ENCODE measurements around the gene EFHC1. TPM values are rescaled to one million over a fixed set of nuclear protein-coding genes. Genes with fewer than 3 reads are reported as not detected.

The EFHC1 gene
- 10 to 100 TPM; 26.2 to 55.8 (median 36.7) TPM for total RNA-seq

GRCh38 chr6:52419809-52420667 is at the start of gene EFHC1:
Gene EFHC1 (plus strand): TSS chr6:52420342. CDS start chr6:52420411, 69 bp downstream.
- peak within 1 kb of the TSS; percentile 91 to 92 for H3K27ac ChIP-seq
- H3K4me1 ChIP-seq = no peaks in the 10 kb centered on the region
- intact Hi-C loops (cut with DNase I; ENCODE audit: low total_unique reads) = loop anchor here (5.0 to 10.0 kb wide), 2 partner anchors 85 to 177 kb away; no protein-coding TSS in a partner anchor
- H3K9me3 ChIP-seq = no peaks in the 10 kb centered on the region
- peak within 1 kb of the TSS; percentile 66 to 77 (median 76) for H3K4me3 ChIP-seq
- H3K36me3 ChIP-seq = no peaks in the 10 kb centered on the region
- TF ChIP-seq CTCF (IDR thresholded peaks at IDR 0.05) = no peak
- TF ChIP-seq POLR2A (IDR thresholded peaks at IDR 0.05) = peak; percentile 69
- peak; percentile 72 to 86 (median 78) for TF ChIP-seq POLR2AphosphoS5 (IDR thresholded peaks at IDR 0.05)
- H3K27me3 ChIP-seq = no peaks in the 10 kb centered on the region
- peak; percentile 98 for DNase-seq (ENCODE audit: low spot score in 2 of 2)

DNA sequence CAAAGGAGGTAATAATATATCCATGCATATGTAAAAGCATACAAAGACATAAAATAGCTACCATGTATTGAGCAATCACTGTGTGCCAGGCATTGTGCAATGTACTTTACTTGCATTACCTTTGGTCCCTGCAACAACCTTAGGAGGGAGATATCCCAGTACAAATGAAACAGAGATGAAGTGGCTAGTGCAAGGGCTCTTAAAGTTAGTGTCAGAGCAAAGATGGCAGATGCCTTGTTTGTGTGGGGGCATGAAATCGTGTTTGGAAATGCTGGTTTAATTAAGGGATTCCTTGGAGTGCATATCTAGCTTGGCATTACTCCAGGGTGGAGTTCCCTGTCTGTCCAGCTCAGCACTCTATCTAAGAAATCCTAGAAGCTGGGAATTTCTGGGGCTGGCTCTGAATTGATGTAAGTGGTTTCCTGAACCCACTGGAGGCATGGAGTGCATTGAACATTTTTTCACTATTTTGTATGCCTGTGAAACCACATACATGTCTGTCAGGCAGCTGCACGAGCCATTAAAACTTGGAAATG is 48.4 kb upstream of the EFHC1 start:
- intact Hi-C loops (cut with DNase I; ENCODE audit: low total_unique reads) = no loop called here
- TF ChIP-seq POLR2AphosphoS5 (IDR thresholded peaks at IDR 0.05) (no peak), CTCF (IDR thresholded peaks at IDR 0.05) (no peak), POLR2A (IDR thresholded peaks at IDR 0.05) (no peak)
- Histone ChIP-seq H3K36me3 (no peaks in the 10 kb centered on the region), H3K4me3 (no peak overlapping the region), H3K27ac (no peak overlapping the region), H3K9me3 (no peaks in the 10 kb centered on the region), H3K4me1 (no peaks in the 10 kb centered on the region), H3K27me3 (no peaks in the 10 kb centered on the region)
- DNase-seq (ENCODE audit: low spot score in 2 of 2) = no peak

GRCh38 chr6:52373151-52373690 is 46.9 kb upstream of the EFHC1 start:
- Histone ChIP-seq H3K4me1 (no peaks in the 10 kb centered on the region), H3K27ac (no peak overlapping the region), H3K27me3 (no peaks in the 10 kb centered on the region), H3K36me3 (no peaks in the 10 kb centered on the region), H3K9me3 (no peaks in the 10 kb centered on the region), H3K4me3 (no peak overlapping the region)
- intact Hi-C loops (cut with DNase I; ENCODE audit: low total_unique reads) = no loop called here
- TF ChIP-seq CTCF (IDR thresholded peaks at IDR 0.05) (no peak), POLR2AphosphoS5 (IDR thresholded peaks at IDR 0.05) (no peak), POLR2A (IDR thresholded peaks at IDR 0.05) (no peak)
- no peak for DNase-seq (ENCODE audit: low spot score in 2 of 2)

DNA sequence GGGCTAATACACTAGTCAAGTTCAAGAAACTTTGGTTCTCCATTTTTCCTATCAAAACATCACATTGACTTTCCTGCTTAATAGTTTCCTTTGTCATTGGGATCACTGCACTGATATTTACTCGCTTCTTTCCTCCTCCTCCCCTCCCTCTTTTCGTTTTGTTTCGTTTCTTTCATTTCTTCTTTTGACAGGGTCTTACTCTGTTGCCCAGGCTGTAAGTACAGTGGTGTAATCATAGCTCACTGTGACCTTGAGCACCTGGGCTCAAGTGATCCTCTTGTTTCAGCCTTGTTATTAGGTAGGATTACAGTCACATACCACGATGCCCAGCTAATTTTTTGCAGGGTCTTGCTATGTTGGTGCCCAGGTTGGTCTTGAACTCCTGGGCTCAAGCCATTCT is 45.9 kb upstream of the EFHC1 start:
- Histone ChIP-seq H3K4me1 (no peaks in the 10 kb centered on the region), H3K36me3 (no peaks in the 10 kb centered on the region), H3K27me3 (no peaks in the 10 kb centered on the region), H3K4me3 (no peak overlapping the region), H3K27ac (no peak overlapping the region), H3K9me3 (no peaks in the 10 kb centered on the region)
- no peak for DNase-seq (ENCODE audit: low spot score in 2 of 2)
- intact Hi-C loops (cut with DNase I; ENCODE audit: low total_unique reads) = no loop called here
- no peak for TF ChIP-seq POLR2A (IDR thresholded peaks at IDR 0.05)

GRCh38 chr6:52375780-52376556 is 44.2 kb upstream of the EFHC1 start:
- intact Hi-C loops (cut with DNase I; ENCODE audit: low total_unique reads) = no loop called here
- H3K36me3 ChIP-seq = no peaks in the 10 kb centered on the region
- H3K9me3 ChIP-seq = no peaks in the 10 kb centered on the region
- no peak overlapping the region for H3K27ac ChIP-seq
- H3K4me3 ChIP-seq = no peak overlapping the region
- no peak for DNase-seq (ENCODE audit: low spot score in 2 of 2)
- TF ChIP-seq CTCF (IDR thresholded peaks at IDR 0.05) = no peak
- no peak for TF ChIP-seq POLR2A (IDR thresholded peaks at IDR 0.05)
- no peak for TF ChIP-seq POLR2AphosphoS5 (IDR thresholded peaks at IDR 0.05)
- no peaks in the 10 kb centered on the region for H3K4me1 ChIP-seq
- H3K27me3 ChIP-seq = no peaks in the 10 kb centered on the region

Data from breast epithelium (tissue), 4 donors.